ENCODE results near the gene RAB8B. TPM values are rescaled to one million over a fixed set of nuclear protein-coding genes. Genes with fewer than 3 reads are reported as not detected.

RAB8B gene
- total RNA-seq, 1 experiment from 2014 or later, result 18.2 TPM

DNA sequence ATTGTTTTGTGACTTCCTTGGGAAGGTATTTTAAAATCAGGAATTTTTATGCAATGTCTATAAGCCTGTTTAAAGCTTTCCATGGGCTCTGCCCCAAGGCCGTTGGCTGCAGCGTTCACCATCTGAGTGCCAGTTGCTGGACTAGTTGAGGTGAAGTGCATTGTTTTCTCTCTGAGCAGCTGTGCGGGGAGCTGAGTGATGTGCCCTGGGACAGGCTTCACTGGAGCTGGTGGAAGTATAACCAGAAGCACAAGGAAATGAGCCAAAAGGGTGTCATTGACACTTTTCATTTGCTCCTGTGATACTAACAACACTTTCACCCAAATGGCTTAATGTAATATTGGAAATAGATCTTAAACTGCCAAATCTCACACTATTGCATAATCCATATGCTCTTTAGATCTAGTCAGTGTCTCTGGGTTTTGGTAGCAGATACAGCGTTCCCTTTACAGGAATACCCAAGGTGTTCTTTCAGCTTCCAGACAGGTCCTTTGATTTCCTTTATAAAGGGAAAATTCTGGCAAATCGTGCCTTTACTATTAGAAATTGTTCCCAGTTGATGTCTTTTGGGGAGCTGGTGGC is 117.2 kb downstream of the RAB8B start:
- no peaks in the 10 kb centered on the region for H3K4me1 ChIP-seq
- Mint-ChIP-seq H3K27me3 (ENCODE audit: insufficient read depth, unreplicated experiment) (no peaks in the 10 kb centered on the region), H3K4me3 (ENCODE audit: unreplicated experiment) (no peak overlapping the region), H3K4me1 (ENCODE audit: low read depth, unreplicated experiment) (no peaks in the 10 kb centered on the region), H3K9me3 (ENCODE audit: unreplicated experiment) (no peaks in the 10 kb centered on the region), H3K27ac (ENCODE audit: unreplicated experiment) (no peak overlapping the region), H3K36me3 (ENCODE audit: insufficient read depth, unreplicated experiment) (no peaks in the 10 kb centered on the region)
- TF ChIP-seq, protein P1, sequence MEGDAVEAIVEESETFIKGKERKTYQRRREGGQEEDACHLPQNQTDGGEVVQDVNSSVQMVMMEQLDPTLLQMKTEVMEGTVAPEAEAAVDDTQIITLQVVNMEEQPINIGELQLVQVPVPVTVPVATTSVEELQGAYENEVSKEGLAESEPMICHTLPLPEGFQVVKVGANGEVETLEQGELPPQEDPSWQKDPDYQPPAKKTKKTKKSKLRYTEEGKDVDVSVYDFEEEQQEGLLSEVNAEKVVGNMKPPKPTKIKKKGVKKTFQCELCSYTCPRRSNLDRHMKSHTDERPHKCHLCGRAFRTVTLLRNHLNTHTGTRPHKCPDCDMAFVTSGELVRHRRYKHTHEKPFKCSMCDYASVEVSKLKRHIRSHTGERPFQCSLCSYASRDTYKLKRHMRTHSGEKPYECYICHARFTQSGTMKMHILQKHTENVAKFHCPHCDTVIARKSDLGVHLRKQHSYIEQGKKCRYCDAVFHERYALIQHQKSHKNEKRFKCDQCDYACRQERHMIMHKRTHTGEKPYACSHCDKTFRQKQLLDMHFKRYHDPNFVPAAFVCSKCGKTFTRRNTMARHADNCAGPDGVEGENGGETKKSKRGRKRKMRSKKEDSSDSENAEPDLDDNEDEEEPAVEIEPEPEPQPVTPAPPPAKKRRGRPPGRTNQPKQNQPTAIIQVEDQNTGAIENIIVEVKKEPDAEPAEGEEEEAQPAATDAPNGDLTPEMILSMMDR (IDR thresholded peaks at IDR 0.05; ENCODE audit: insufficient read depth in 1 of 2, low read depth in 1 of 2, low read length in 1 of 2, severe bottlenecking in 1 of 2, unreplicated experiment in 1 of 2), result no peak
- BruUV-seq (replicated peaks), result no TSS peak
- intact Hi-C loops (cut with micrococcal nuclease; ENCODE audit: unreplicated experiment), result no loop called here
- H3K36me3 ChIP-seq (ENCODE audit: control insufficient read depth, insufficient read depth, low read length), result no peaks in the 10 kb centered on the region
- no peak overlapping the region for H3K4me3 ChIP-seq (ENCODE audit: low read depth, low read length)
- no peak for DNase-seq
- CTCF ChIA-PET, result no interaction called here
- no peaks in the 10 kb centered on the region for H3K9me3 ChIP-seq
- POLR2A ChIA-PET, result no interaction called here
- no peaks in the 10 kb centered on the region for H3K27me3 ChIP-seq (replicated peaks; ENCODE audit: control insufficient read depth, insufficient read depth, low read length)

DNA sequence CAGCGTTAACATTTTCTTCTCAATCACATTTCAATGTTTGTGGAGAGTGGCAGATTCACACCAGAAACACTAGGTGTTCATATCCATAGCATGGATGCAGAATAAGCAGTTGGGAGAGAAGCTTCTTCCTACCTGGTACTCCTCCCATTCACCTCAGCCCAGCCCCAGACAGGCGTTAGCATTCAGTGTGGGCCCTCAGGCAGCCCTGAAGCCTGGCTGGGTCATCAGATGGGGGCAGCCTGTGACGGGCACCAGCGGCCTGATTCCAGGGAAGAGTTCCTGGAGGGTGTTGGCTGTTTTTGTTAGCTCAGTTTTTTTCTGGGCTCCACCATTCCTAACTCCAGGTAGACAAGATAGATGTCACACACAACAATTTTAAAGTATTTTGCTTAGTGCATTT is 119.1 kb downstream of the RAB8B start:
- BruUV-seq (replicated peaks), result no TSS peak
- POLR2A ChIA-PET, result no interaction called here
- no peaks in the 10 kb centered on the region for H3K27me3 ChIP-seq (replicated peaks; ENCODE audit: control insufficient read depth, insufficient read depth, low read length)
- CTCF ChIA-PET, result no interaction called here
- DNase-seq, result no peak
- TF ChIP-seq, protein P1 (IDR thresholded peaks at IDR 0.05; ENCODE audit: insufficient read depth in 1 of 2, low read depth in 1 of 2, low read length in 1 of 2, severe bottlenecking in 1 of 2, unreplicated experiment in 1 of 2), result no peak
- intact Hi-C loops (cut with micrococcal nuclease; ENCODE audit: unreplicated experiment), result no loop called here
- H3K4me1 ChIP-seq, result no peaks in the 10 kb centered on the region
- no peaks in the 10 kb centered on the region for H3K4me1 Mint-ChIP-seq (ENCODE audit: low read depth, unreplicated experiment)
- no peak overlapping the region for H3K4me3 Mint-ChIP-seq (ENCODE audit: unreplicated experiment)
- H3K9me3 ChIP-seq, result no peaks in the 10 kb centered on the region
- H3K36me3 ChIP-seq (ENCODE audit: control insufficient read depth, insufficient read depth, low read length), result no peaks in the 10 kb centered on the region
- H3K4me3 ChIP-seq (ENCODE audit: low read depth, low read length), result no peak overlapping the region
- no peaks in the 10 kb centered on the region for H3K27me3 Mint-ChIP-seq (ENCODE audit: insufficient read depth, unreplicated experiment)
- H3K27ac Mint-ChIP-seq (ENCODE audit: unreplicated experiment), result no peak overlapping the region
- H3K36me3 Mint-ChIP-seq (ENCODE audit: insufficient read depth, unreplicated experiment), result no peaks in the 10 kb centered on the region
- H3K9me3 Mint-ChIP-seq (ENCODE audit: unreplicated experiment), result no peaks in the 10 kb centered on the region

DNA sequence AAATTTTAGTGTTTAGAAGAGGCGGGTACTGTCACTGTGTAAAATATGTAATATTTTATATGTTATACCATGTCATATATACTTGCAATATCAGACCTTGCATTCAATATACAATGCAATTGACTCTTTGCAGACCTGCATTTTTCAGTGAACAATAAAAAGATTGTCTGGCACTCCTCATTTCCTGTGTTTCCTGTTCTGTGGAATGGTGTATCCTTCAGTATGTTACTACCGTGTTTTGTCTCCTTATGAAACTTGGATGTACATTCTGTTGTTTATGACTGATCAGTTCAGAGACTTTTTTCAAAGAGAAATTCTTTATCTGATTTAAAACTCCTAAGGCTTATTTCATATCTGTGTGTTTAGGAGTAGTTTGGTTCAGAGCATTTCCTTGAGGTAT is 119.5 kb downstream of the RAB8B start:
- H3K27me3 ChIP-seq (replicated peaks; ENCODE audit: control insufficient read depth, insufficient read depth, low read length), result no peaks in the 10 kb centered on the region
- H3K4me1 ChIP-seq, result no peaks in the 10 kb centered on the region
- POLR2A ChIA-PET, result no interaction called here
- TF ChIP-seq, protein P1 (IDR thresholded peaks at IDR 0.05; ENCODE audit: insufficient read depth in 1 of 2, low read depth in 1 of 2, low read length in 1 of 2, severe bottlenecking in 1 of 2, unreplicated experiment in 1 of 2), result no peak
- Mint-ChIP-seq H3K4me3 (ENCODE audit: unreplicated experiment) (no peak overlapping the region), H3K4me1 (ENCODE audit: low read depth, unreplicated experiment) (no peaks in the 10 kb centered on the region), H3K9me3 (ENCODE audit: unreplicated experiment) (no peaks in the 10 kb centered on the region), H3K27me3 (ENCODE audit: insufficient read depth, unreplicated experiment) (no peaks in the 10 kb centered on the region), H3K27ac (ENCODE audit: unreplicated experiment) (no peak overlapping the region), H3K36me3 (ENCODE audit: insufficient read depth, unreplicated experiment) (no peaks in the 10 kb centered on the region)
- no TSS peak for BruUV-seq (replicated peaks)
- DNase-seq, result no peak
- H3K36me3 ChIP-seq (ENCODE audit: control insufficient read depth, insufficient read depth, low read length), result no peaks in the 10 kb centered on the region
- CTCF ChIA-PET, result no interaction called here
- no peak overlapping the region for H3K4me3 ChIP-seq (ENCODE audit: low read depth, low read length)
- H3K9me3 ChIP-seq, result no peaks in the 10 kb centered on the region
- intact Hi-C loops (cut with micrococcal nuclease; ENCODE audit: unreplicated experiment), result no loop called here
